ENCODE results near the gene MAGI2.
A peak's percentile ranks its signal among the peaks of the same experiment; 100 is the strongest.
"Not testable (repeated sequence)": the region's sequence is repeated elsewhere in the genome, so short reads cannot be mapped to it uniquely, and the experiment has no call there.

The MAGI2 gene

DNA sequence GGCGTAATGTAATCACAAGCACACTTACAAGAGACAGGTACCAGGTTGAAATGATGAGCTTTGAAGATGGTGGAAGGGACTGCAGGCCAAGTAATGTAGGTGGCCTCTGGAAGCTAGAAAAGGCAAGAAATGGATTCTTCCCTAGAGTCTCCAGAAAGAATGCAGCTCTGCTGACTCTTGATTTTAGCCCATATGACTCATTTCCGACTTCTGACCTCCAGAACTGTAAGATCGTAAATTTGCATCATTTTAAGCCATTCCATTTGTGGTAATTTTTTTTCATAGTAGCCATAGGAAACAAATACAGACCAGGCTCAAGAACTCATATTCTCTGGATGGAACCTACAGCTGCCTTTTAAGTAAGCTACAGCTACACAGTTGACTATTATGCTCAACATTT, 315.5 kb downstream of the MAGI2 start:
- DNase-seq, result no peak

DNA sequence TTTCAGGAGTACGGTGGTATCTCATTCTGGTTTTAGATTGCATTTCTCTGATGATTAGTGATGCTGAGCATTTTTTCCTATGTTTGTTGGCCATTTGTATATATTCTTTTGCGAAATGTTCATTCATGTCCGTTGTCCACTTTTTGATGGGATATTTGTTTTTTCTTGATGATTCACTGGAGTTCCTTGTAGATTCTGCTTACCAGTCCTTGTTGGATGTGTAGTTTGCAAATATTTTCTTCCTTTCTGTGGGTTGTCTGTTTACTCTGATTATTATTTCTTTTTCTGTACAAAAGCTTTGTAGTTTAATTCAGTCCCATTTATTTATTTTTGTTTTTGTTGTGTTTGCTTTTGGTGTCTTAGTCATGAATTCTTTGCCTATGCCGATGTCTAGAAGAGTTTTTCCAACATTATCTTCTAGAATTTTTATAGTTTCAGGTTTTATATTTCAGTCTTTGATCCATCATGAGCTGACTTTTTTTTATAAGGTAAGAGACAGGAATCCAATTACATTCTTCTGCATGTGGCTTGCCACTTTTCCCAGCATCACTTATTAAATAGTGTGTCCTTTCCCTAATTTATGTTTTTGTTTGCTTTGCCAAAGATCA, 320.5 kb downstream of the MAGI2 start:
- DNase-seq, result no peak

GRCh38 chr7:79130715-79131114, 322.8 kb downstream of the MAGI2 start:
- no peak for DNase-seq

DNA sequence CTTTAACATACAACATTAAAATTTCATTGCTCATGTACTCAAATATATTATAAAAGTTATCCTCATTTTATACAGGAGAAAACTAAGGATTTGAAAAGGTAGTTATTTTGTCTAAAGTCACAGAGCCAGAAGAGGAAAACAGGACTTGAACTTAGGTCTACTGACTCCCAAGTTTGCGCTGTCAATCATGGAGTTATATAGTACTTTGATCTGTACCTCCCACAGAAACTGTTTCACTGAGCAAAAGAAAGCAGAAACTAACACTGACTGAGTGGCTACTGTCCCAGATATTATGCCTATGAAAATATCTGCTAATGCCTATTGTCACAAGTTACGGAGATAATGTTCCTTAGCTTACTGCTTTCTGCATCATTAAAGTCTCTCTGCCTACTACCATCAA, 329.1 kb downstream of the MAGI2 start:
- no peak for DNase-seq

DNA sequence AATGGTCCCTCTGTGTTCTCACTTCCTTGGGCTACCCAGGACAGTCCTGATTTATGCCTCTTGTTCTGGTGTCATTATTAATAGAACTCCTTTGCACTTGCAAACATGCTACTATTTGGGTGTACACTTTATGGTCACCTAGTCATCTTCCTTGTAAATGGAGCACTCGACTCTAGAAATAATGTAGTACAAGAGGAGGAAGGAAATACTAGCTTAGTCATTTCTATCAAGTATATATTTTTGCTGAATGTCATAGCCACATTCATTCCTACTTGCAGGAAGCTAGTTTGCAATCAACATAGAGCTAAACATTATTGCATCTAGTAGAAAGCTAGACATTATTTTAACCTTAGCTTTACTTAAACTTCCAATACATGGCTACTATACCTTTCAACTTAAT, 335.3 kb downstream of the MAGI2 start:
- DNase-seq, result no peak

DNA sequence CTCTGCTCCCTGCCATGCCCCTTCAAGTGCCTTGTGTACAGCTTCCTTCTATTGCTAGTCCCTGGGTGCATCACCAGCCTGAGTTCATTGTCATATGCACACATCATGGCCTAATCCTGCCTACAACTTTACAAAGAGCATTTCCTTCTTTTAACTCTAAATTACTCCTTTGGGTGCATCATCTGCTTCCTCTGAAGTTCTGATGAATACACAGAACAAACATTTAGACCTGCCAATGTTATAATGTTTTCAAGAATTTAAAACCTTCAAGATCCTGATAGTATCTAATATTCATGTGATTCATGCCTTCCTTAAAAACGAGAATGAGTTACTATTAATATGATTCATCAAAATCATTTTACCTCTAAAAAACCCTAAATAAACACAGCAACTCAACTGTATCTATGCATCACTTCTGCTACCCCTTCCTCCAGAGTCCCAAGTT, 357.1 kb downstream of the MAGI2 start:
- DNase-seq, result no peak

DNA sequence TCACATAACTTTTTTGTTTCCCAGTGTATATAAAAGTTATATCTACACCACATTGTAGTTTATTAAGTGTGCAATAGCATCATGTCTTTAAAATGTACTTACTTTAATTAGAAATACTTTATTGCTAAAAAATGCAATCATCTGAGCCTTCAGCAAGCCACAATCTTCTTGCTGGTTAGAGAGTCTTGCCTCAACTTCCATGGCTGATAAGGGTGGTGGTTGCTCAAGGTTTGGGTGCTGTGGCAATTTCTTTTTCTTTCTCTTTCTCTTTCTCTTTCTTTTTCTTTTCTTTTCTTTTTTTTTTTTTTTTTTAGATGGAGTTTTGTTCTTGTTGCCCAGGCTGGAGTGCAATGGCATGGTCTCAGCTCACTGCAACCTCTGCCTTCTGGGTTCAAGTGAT, 360.0 kb downstream of the MAGI2 start:
- peak; percentile 26 for DNase-seq

GRCh38 chr7:79091661-79092060, 361.8 kb downstream of the MAGI2 start:
- peak; percentile 3 for DNase-seq

DNA sequence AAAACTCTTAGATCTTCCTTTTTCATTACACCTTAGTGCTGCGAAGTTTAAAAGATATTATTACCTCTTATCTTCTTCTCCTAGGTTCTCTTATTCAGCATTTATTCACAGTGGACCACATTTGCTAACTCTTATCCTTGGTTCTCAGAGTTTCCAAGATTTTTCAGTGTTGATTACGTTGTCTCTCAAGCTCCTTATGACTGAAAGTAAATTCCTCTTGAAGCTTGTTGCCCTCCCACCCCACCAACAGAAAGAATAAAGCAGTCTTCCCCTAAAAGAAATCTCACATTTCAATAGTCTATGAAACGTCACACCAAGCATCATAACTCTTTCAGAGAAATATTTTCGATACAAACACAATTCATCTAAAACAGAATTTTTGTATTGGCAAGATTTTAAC, 362.5 kb downstream of the MAGI2 start:
- DNase-seq, result no peak

GRCh38 chr7:79090543-79090942, 362.9 kb downstream of the MAGI2 start:
- DNase-seq, result peak; percentile 41

- no peak for DNase-seq
Observed at GRCh38 chr7:79084423-79084822, 369.0 kb downstream of the MAGI2 start.

- DNase-seq, result no peak
Observed at GRCh38 chr7:79079919-79080554, 373.4 kb downstream of the MAGI2 start.

DNA sequence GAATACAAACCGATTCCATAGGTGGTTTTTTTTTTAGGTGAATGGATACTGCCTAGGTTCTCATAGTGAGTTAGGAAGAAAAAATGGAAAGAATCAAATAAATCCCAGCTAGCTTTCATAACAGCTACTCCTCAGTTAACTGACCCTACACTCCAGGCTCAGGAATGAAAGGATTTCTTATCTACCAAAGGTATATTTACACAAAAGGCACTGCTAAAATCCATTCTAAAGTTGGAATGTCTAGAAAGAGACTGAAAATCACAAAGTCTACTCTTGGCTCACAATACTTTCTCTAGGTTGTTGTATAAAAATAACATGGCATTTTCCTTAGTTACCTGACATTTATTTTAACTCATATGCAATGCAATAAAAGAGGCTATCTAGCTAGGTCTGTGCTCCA, 375.2 kb downstream of the MAGI2 start:
- DNase-seq, result no peak

DNA sequence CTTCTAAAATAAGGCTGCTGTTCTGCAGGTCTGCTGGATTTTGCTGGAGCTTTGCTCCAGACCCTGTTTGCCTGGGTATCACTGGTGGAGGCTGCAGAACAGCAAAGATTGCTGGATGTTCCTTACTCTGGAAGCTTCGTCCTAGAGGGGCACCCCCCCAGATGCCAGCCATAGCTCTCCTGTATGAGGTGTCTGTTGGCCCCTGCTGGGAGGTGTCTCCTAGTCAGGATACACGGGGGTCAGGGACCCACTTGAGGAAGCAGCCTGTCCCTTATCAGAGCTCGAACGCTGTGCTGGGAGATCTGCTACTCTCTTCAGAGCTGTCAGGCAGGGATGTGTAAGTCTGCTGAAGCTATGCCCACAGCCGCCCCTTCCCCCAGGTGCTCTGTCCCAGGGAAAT, 382.3 kb downstream of the MAGI2 start:
- not testable (repeated sequence) for DNase-seq

DNA sequence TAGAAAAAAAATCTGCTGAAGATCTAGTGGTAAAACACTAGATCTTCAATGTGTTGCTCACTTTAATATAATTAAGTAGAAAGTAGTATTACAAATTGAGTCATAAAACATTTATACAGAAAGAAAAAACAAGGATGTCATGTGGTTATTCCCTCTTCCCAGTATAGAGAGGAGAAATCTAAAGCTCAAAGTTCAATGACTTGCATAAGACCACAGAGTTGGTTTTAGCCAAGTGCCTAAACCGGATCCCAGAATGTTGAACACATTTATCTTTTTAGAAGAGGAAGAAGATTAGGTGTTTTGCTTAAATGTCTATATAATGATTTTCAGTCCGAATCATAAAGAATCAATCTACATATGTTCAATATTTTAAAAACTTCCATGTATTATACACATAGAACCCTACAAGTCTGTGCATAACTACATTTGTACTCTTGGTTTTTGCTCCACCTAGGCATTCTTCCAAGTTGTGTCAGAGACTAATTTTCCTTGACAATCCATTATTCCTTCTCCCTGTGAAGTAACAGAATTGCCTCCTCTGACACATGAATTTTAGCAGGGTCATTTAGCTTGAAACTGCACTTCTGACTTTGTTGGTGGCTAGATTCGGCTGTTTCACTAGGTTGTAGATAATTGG, 389.2 kb downstream of the MAGI2 start:
- DNase-seq, result no peak

- no peak for DNase-seq
Observed at GRCh38 chr7:79063019-79063698, 390.3 kb downstream of the MAGI2 start.

GRCh38 chr7:79060498-79060897, 393.0 kb downstream of the MAGI2 start:
- peak; percentile 4 for DNase-seq

- no peak for DNase-seq
Observed at GRCh38 chr7:79055722-79056415, 397.6 kb downstream of the MAGI2 start.

- no peak for DNase-seq
Observed at GRCh38 chr7:79051915-79052314, 401.6 kb downstream of the MAGI2 start.

DNA sequence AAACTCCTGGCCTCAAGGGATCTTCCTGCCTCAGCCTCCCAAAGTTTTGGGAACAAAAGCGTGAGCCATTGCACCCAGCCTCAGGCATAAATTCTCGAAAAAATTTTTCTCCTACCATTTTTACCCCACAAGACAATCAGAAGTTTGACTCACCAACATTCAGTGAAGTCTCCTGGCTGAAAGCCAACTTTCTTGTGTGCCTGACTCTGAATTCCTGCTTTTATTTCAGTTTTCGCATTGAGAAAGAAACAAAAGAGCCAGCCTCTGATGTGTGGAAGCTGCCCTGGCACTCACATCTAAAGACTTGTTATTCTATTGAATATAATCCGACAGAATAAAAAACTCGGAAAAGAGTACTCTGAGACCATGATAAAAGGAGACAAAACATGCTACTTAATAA, 402.9 kb downstream of the MAGI2 start:
- no peak for DNase-seq

- DNase-seq, result no peak
Observed at GRCh38 chr7:79046061-79046460, 407.4 kb downstream of the MAGI2 start.

GRCh38 chr7:79037001-79037400, 416.5 kb downstream of the MAGI2 start:
- DNase-seq, result no peak

DNA sequence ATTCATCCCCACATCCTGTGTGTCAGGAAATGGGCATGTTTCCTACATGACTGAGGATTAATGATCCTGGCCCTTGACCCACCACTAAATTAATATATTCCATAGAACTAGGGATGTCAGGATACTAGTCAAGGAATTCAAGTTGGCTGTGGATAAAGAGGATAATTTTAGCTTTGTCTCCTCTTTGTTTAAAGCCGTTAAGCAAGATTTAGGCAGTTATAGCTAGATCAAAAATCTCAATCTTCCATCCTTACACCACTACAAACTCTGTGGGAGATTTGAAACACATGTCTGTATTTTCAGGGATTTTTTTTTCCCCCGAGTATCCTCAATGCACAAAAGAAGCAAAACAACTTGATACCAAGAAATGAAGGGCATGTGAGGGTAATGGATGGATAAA, 417.1 kb downstream of the MAGI2 start:
- DNase-seq, result no peak
